HCT116 (cell line): Measurements from ENCODE around the gene CLDN14. TPM values are rescaled to one million over a fixed set of nuclear protein-coding genes. Genes with fewer than 3 reads are reported as not detected.

ENCODE experiments used
- ATAC-seq: fragments of 200-7000 bp; cut with Tn5 transposase; 2 replicates; pipeline ENCODE4 v1.9.1; 2020; ENCODE audit warnings: mild to moderate bottlenecking, moderate library complexity
- BruUV-seq: library from RNA; stranded (reverse); fragments of 400-500 nt; replicated peaks from 2 replicates; lab custom pipeline; 2021; lab: Mats Ljungman, UMichigan
- CTCF ChIA-PET: fragments of 300-600 bp; sonication (Branson Sonifier 250); formaldehyde crosslinking; loops from one replicate; lab custom pipeline; 2021; ENCODE audit warnings: antibody characterized with exemption; lab: Charles Lee
- POLR2A ChIA-PET: fragments of 300-600, 350-600 bp; sonication (Branson Sonifier 250); formaldehyde crosslinking; loops from one replicate; lab custom pipeline; 2021; ENCODE audit warnings: antibody characterized with exemption; lab: Charles Lee
- RAD21 ChIA-PET, 2 experiments: fragments of 300-600 bp; sonication (Branson Sonifier 250); formaldehyde crosslinking; loops; one replicate each; lab custom pipeline; 2023; ENCODE audit warnings: low total read pairs in 2 of 2; ENCODE audit not compliant: uncharacterized antibody in 2 of 2, unreplicated experiment in 2 of 2, low non-redundant PET in 1 of 2; lab: Charles Lee
- DNase-seq: peaks from one replicate; pipeline ENCODE4 v3.0.0-alpha.2; 2010; ENCODE audit warnings: low read depth, low spot score
- H2AFZ ChIP-seq: fragments of 200-600 bp; shearing (Covaris generic), sonication (generic); 2 replicates; pipeline ENCODE4 v1.6.1; 2017; ENCODE audit warnings: low read depth, mixed run types, mixed read lengths, antibody characterized with exemption, low read length; ENCODE audit not compliant: poor library complexity, severe bottlenecking
- H3K27ac ChIP-seq: 2 replicates; pipeline ENCODE4 v1.5.1; 2012; ENCODE audit warnings: low read depth, low read length
- H3K27me3 ChIP-seq: fragments of 200-600 bp; sonication (generic); 2 replicates; pipeline ENCODE4 v1.6.1; 2016; ENCODE audit warnings: mixed run types, low read length, mixed read lengths; ENCODE audit not compliant: insufficient read depth
- H3K36me3 ChIP-seq, 2 experiments: fragments of 200-500 bp in 1 of 2; fragments of 200-600 bp in 1 of 2; sonication (Bioruptor generic) in 1 of 2; sonication (generic) in 1 of 2; 2 replicates each; pipeline versions ENCODE4 v1.5.1 to v1.6.1; 2014 to 2016; ENCODE audit warnings: low read length in 2 of 2, inconsistent platforms in 1 of 2, mixed read lengths in 1 of 2, mixed run types in 1 of 2; ENCODE audit not compliant: insufficient read depth in 2 of 2, control insufficient read depth in 1 of 2
- H3K4me1 ChIP-seq, 2 experiments: fragments of 200-600 bp in 1 of 2; sonication (generic) in 1 of 2; 2 replicates each; pipeline versions ENCODE4 v1.5.1 to v1.6.1; 2012 to 2017; ENCODE audit warnings: low read length in 2 of 2, inconsistent platforms in 1 of 2, mild to moderate bottlenecking in 1 of 2, mixed read lengths in 1 of 2, mixed run types in 1 of 2, moderate library complexity in 1 of 2; ENCODE audit not compliant: insufficient read depth in 2 of 2, control insufficient read depth in 1 of 2
- H3K4me2 ChIP-seq: fragments of 200-600 bp; sonication (generic); 2 replicates; pipeline ENCODE4 v1.6.1; 2017; ENCODE audit warnings: mixed run types, low read length, mixed read lengths
- H3K4me3 ChIP-seq, 2 experiments: fragments of 200-600 bp in 1 of 2; sonication (generic) in 1 of 2; replicated peaks in 1 of 2; 2 replicates each; pipeline ENCODE4 v1.5.1; 2011 to 2016; ENCODE audit warnings: low read length in 2 of 2, control low read depth in 1 of 2, low read depth in 1 of 2, mild to moderate bottlenecking in 1 of 2, mixed read lengths in 1 of 2, mixed run types in 1 of 2
- H3K79me2 ChIP-seq: fragments of 200-600 bp; sonication (generic); 2 replicates; pipeline ENCODE4 v1.6.1; 2017; ENCODE audit warnings: mild to moderate bottlenecking, mixed run types, low read length, moderate library complexity, mixed read lengths; ENCODE audit not compliant: insufficient read depth
- H3K9ac ChIP-seq: fragments of 200-600 bp; sonication (generic); 2 replicates; pipeline ENCODE4 v1.6.1; 2016; ENCODE audit warnings: low read length, mixed read lengths
- H3K9me2 ChIP-seq: fragments of 200-600 bp; sonication (generic), shearing (Covaris generic); 2 replicates; pipeline ENCODE4 v1.6.1; 2017; ENCODE audit warnings: mixed run types, mild to moderate bottlenecking, moderate library complexity; ENCODE audit not compliant: insufficient read depth
- H3K9me3 ChIP-seq, 2 experiments: fragments of 200-500 bp in 1 of 2; fragments of 200-600 bp in 1 of 2; sonication (Bioruptor generic) in 1 of 2; sonication (generic) in 1 of 2; 2 replicates each; pipeline ENCODE4 v1.6.1; 2014 to 2017; ENCODE audit warnings: low read length in 2 of 2, mixed read lengths in 2 of 2, inconsistent platforms in 1 of 2, low read depth in 1 of 2, mild to moderate bottlenecking in 1 of 2, mixed run types in 1 of 2, moderate library complexity in 1 of 2; ENCODE audit not compliant: control insufficient read depth in 1 of 2, insufficient read depth in 1 of 2
- H4K20me1 ChIP-seq: fragments of 200-600 bp; sonication (generic), shearing (Covaris generic); 2 replicates; pipeline ENCODE4 v1.6.1; 2017; ENCODE audit warnings: mixed run types, mild to moderate bottlenecking, moderate library complexity; ENCODE audit not compliant: insufficient read depth
- EGR1 ChIP-seq: IDR thresholded peaks from 2 replicates; pipeline ENCODE4 v1.6.1; 2012; ENCODE audit warnings: low read depth
- ELF1 ChIP-seq: IDR thresholded peaks from 2 replicates; pipeline ENCODE4 v1.6.1; 2012; ENCODE audit warnings: low read depth, borderline replicate concordance
- EZH2 ChIP-seq: fragments of 200-600 bp; sonication (generic); IDR thresholded peaks from 2 replicates; pipeline ENCODE4 v1.6.1; 2017; ENCODE audit warnings: antibody characterized with exemption, mixed run types
- FOSL1 ChIP-seq: IDR thresholded peaks from 2 replicates; pipeline ENCODE4 v1.6.1; 2012; ENCODE audit warnings: low read depth
- JUND ChIP-seq: IDR thresholded peaks from 2 replicates; pipeline ENCODE4 v1.6.1; 2012
- POLR2AphosphoS5 ChIP-seq: IDR thresholded peaks from 2 replicates; pipeline ENCODE4 v1.6.1; 2011; ENCODE audit warnings: mild to moderate bottlenecking, low read depth, low read length, moderate library complexity
- RAD21 ChIP-seq: IDR thresholded peaks from 2 replicates; pipeline ENCODE4 v1.6.1; 2012; ENCODE audit warnings: low read depth, mild to moderate bottlenecking
- SP1 ChIP-seq: IDR thresholded peaks from 2 replicates; pipeline ENCODE4 v1.6.1; 2012; ENCODE audit warnings: low read depth
- SRF ChIP-seq: IDR thresholded peaks from 2 replicates; pipeline ENCODE4 v1.6.1; 2012; ENCODE audit warnings: low read depth
- TCF7L2 ChIP-seq: IDR thresholded peaks from 2 replicates; pipeline ENCODE4 v1.7.0; 2011; ENCODE audit warnings: borderline replicate concordance, inconsistent platforms; ENCODE audit not compliant: insufficient read depth, insufficient read length; ENCODE audit errors: extremely low read depth
- YY1 ChIP-seq: IDR thresholded peaks from 2 replicates; pipeline ENCODE4 v1.6.1; 2011; ENCODE audit warnings: low read length, low read depth, moderate library complexity, mild to moderate bottlenecking; ENCODE audit not compliant: insufficient replicate concordance; ENCODE audit errors: extremely low read depth
- ZFX ChIP-seq: fragments of 450-650 bp; IDR thresholded peaks from 2 replicates; pipeline ENCODE4 v1.6.1; 2017
- ZNF274 ChIP-seq: fragments of 200-500 bp; sonication (Bioruptor generic); IDR thresholded peaks from 2 replicates; pipeline ENCODE4 v1.6.1; 2014; ENCODE audit warnings: mild to moderate bottlenecking, low read depth, low read length, inconsistent platforms
- intact Hi-C: fragments of 100-400 bp; cut with micrococcal nuclease; formaldehyde crosslinking; loops from 2 replicates; pipeline ENCODE4 v1.10.0; 2022
- total RNA-seq: library from RNA; stranded (reverse); gene quantifications from one replicate; pipeline ENCODE4 v1.2.1, GENCODE V29; 2021; ENCODE audit not compliant: unreplicated experiment
- TF ChIP-seq, protein P1 (sequence below): IDR thresholded peaks from 2 replicates; pipeline ENCODE4 v1.6.1; 2012; ENCODE audit warnings: low read depth
- TF ChIP-seq, protein P2 (sequence below): IDR thresholded peaks from 2 replicates; pipeline ENCODE4 v1.6.1; 2011; ENCODE audit warnings: mild to moderate bottlenecking, low read length, moderate library complexity; ENCODE audit not compliant: insufficient replicate concordance; ENCODE audit errors: extremely low read depth
- TF ChIP-seq, protein P3 (sequence below): IDR thresholded peaks from 2 replicates; pipeline ENCODE4 v1.6.1; 2012
- TF ChIP-seq, protein P4 (sequence below), 3 experiments: fragments of 200-600 bp in 1 of 3; sonication (generic) in 1 of 3; IDR thresholded peaks in 2 of 3; conservative IDR thresholded peaks in 1 of 3; 2 replicates each; pipeline ENCODE4 v1.5.1; 2012 to 2017; ENCODE audit warnings: low read depth in 2 of 3, low read length in 2 of 3, antibody characterized with exemption in 1 of 3, borderline replicate concordance in 1 of 3, control low read depth in 1 of 3, mild to moderate bottlenecking in 1 of 3, mixed read lengths in 1 of 3, mixed run types in 1 of 3, moderate library complexity in 1 of 3; ENCODE audit not compliant: insufficient read depth in 1 of 3
- TF ChIP-seq, protein P5 (sequence below): IDR thresholded peaks from 2 replicates; pipeline ENCODE4 v1.6.1; 2012

CLDN14 gene
- total RNA-seq, 1 experiment from 2014 or later: not detected

DNA sequence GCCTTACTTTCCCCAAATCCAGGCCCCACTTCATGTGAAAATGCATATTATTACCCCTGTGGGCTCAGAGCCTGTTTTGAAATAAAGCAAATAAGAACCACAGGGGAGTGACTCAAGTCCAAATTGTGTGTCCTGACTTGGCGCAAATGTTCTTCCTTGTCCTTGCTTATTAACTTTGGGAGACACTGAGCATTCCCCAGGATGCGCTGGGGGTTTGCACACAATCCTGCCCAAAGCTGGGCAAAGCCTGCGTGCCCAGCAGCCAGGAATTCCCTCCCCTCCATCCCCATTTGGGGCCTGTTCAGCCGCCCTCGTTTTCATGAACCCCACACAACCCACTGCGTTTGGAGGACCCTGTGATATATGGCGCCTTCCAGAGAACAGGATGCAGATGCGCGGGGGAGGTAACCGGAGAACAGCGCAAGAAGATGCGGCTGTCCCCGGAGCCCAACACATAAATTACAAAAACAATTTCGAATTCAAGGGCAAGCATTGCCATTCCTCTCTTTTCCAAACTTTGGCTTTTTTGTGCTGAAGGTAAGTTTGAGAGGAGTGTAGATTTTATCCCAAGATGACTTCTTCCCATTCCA lies 42.4 kb upstream of the CLDN14 start:
- ChIA-PET RAD21 (no interaction called here), CTCF (no interaction called here), POLR2A (interaction anchor here (0.6 kb wide), 1 partner anchor 431 kb away, joined by 3 read pairs; no protein-coding TSS in a partner anchor)
- H3K4me3 ChIP-seq: no peak overlapping the region
- TF ChIP-seq TCF7L2 (no peak), FOSL1 (no peak), EGR1 (no peak), JUND (no peak), POLR2AphosphoS5 (no peak), SP1 (no peak), SRF (no peak), ZNF274 (no peak), ZFX (no peak), RAD21 (no peak), EZH2 (no peak), YY1 (no peak), ELF1 (no peak)
- TF ChIP-seq, protein P1, sequence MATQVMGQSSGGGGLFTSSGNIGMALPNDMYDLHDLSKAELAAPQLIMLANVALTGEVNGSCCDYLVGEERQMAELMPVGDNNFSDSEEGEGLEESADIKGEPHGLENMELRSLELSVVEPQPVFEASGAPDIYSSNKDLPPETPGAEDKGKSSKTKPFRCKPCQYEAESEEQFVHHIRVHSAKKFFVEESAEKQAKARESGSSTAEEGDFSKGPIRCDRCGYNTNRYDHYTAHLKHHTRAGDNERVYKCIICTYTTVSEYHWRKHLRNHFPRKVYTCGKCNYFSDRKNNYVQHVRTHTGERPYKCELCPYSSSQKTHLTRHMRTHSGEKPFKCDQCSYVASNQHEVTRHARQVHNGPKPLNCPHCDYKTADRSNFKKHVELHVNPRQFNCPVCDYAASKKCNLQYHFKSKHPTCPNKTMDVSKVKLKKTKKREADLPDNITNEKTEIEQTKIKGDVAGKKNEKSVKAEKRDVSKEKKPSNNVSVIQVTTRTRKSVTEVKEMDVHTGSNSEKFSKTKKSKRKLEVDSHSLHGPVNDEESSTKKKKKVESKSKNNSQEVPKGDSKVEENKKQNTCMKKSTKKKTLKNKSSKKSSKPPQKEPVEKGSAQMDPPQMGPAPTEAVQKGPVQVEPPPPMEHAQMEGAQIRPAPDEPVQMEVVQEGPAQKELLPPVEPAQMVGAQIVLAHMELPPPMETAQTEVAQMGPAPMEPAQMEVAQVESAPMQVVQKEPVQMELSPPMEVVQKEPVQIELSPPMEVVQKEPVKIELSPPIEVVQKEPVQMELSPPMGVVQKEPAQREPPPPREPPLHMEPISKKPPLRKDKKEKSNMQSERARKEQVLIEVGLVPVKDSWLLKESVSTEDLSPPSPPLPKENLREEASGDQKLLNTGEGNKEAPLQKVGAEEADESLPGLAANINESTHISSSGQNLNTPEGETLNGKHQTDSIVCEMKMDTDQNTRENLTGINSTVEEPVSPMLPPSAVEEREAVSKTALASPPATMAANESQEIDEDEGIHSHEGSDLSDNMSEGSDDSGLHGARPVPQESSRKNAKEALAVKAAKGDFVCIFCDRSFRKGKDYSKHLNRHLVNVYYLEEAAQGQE: no peak
- TF ChIP-seq, protein P2, sequence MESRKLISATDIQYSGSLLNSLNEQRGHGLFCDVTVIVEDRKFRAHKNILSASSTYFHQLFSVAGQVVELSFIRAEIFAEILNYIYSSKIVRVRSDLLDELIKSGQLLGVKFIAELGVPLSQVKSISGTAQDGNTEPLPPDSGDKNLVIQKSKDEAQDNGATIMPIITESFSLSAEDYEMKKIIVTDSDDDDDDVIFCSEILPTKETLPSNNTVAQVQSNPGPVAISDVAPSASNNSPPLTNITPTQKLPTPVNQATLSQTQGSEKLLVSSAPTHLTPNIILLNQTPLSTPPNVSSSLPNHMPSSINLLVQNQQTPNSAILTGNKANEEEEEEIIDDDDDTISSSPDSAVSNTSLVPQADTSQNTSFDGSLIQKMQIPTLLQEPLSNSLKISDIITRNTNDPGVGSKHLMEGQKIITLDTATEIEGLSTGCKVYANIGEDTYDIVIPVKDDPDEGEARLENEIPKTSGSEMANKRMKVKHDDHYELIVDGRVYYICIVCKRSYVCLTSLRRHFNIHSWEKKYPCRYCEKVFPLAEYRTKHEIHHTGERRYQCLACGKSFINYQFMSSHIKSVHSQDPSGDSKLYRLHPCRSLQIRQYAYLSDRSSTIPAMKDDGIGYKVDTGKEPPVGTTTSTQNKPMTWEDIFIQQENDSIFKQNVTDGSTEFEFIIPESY: no peak
- TF ChIP-seq, protein P3, sequence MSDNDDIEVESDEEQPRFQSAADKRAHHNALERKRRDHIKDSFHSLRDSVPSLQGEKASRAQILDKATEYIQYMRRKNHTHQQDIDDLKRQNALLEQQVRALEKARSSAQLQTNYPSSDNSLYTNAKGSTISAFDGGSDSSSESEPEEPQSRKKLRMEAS: no peak
- TF ChIP-seq, protein P4, sequence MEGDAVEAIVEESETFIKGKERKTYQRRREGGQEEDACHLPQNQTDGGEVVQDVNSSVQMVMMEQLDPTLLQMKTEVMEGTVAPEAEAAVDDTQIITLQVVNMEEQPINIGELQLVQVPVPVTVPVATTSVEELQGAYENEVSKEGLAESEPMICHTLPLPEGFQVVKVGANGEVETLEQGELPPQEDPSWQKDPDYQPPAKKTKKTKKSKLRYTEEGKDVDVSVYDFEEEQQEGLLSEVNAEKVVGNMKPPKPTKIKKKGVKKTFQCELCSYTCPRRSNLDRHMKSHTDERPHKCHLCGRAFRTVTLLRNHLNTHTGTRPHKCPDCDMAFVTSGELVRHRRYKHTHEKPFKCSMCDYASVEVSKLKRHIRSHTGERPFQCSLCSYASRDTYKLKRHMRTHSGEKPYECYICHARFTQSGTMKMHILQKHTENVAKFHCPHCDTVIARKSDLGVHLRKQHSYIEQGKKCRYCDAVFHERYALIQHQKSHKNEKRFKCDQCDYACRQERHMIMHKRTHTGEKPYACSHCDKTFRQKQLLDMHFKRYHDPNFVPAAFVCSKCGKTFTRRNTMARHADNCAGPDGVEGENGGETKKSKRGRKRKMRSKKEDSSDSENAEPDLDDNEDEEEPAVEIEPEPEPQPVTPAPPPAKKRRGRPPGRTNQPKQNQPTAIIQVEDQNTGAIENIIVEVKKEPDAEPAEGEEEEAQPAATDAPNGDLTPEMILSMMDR (IDR thresholded peaks at IDR 0.05 in 2 of 3, conservative IDR thresholded peaks at IDR 0.05 in 1 of 3; ENCODE audit: borderline replicate concordance in 1 of 3, insufficient read depth in 1 of 3, low read depth in 2 of 3, low read length in 2 of 3): no peak
- TF ChIP-seq, protein P5, sequence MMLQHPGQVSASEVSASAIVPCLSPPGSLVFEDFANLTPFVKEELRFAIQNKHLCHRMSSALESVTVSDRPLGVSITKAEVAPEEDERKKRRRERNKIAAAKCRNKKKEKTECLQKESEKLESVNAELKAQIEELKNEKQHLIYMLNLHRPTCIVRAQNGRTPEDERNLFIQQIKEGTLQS: no peak
- ATAC-seq (no peak), DNase-seq (no peak)
- H3K79me2 ChIP-seq: no peaks in the 10 kb centered on the region
- H3K9me3 ChIP-seq: no peaks in the 10 kb centered on the region
- H3K27me3 ChIP-seq: no peaks in the 10 kb centered on the region; the same call in 1 of the 2 replicates
- no peaks in the 10 kb centered on the region for H3K4me1 ChIP-seq
- no peak overlapping the region for H3K27ac ChIP-seq
- BruUV-seq: no TSS peak
- no peak overlapping the region for H3K4me2 ChIP-seq
- no peak overlapping the region for H2AFZ ChIP-seq
- H3K9me2 ChIP-seq: no peaks in the 10 kb centered on the region
- intact Hi-C loops: no loop called here
- no peaks in the 10 kb centered on the region for H3K36me3 ChIP-seq
- no peak overlapping the region for H3K9ac ChIP-seq
- no peaks in the 10 kb centered on the region for H4K20me1 ChIP-seq
